ENCODE data around the gene DDRGK1. TPM values are rescaled to one million over a fixed set of nuclear protein-coding genes. Genes with fewer than 3 reads are reported as not detected.
"Not testable (repeated sequence)": the region's sequence is repeated elsewhere in the genome, so short reads cannot be mapped to it uniquely, and the experiment has no call there.

DDRGK1 gene
- total RNA-seq, 2 donors from 2014 or later = 78.5 to 87.1 TPM

- H3K36me3 Mint-ChIP-seq = peaks cover 9% of the 10 kb centered on the region
- DNase-seq (ENCODE audit: low spot score) (no peak), ATAC-seq (no peak)
- H3K27me3 Mint-ChIP-seq = no peaks in the 10 kb centered on the region
- peaks cover 6 to 13% of the 10 kb centered on the region in 2 donors for H3K4me1 Mint-ChIP-seq (ENCODE audit: low read depth in 2 of 2)
- H3K9me3 Mint-ChIP-seq = no peaks in the 10 kb centered on the region
- no peak overlapping the region for H3K4me3 Mint-ChIP-seq
- H3K27ac Mint-ChIP-seq = no peak overlapping the region
Observed at GRCh38 chr20:3193806-3194616, 10.5 kb downstream of the DDRGK1 start.

DNA sequence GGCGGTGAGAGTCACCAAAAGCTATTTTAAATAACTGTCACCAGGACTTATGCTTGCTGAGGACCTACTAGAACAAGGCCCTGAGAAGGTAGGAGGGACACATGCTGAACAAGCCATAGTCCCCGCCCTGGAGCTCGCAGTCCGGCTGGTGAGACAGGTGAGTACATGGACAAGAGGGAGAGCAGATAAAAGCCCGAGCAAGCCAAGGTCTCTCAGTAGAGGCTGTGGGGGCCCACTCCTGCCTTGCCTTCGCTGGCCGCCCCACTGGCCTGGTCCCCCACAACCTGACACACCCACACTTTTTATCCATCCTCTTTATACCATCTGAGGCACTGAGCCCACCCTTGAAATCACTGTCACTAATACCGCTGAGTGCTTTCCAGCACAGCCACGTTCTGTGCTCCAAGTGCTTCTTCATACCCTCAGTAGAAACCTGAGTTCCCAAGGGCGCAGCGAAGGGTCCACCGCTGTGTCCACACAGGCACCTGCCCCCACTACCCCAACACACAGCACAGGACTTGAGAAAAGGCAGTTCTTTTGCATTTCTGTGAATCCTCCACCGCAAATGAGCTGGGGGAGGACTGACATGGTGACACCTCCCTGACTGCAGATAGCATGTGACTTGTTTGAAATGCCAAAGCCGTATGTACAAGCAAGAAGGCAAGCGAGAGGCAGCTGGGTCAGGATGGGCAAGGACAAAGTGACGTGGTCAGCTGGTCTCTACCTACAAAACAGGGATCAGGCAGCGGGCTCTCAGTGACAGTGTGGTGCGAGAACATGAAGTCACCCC lies 12.1 kb downstream of the DDRGK1 start:
- H3K4me3 Mint-ChIP-seq = no peak overlapping the region
- peak in 1 of 2 donors; percentile 45 for ATAC-seq
- no peak for DNase-seq (ENCODE audit: low spot score)
- H3K4me1 Mint-ChIP-seq (ENCODE audit: low read depth in 2 of 2) = peaks cover 6 to 13% of the 10 kb centered on the region in 2 donors
- no peaks in the 10 kb centered on the region for H3K27me3 Mint-ChIP-seq
- H3K36me3 Mint-ChIP-seq = peaks cover 9% of the 10 kb centered on the region
- no peaks in the 10 kb centered on the region for H3K9me3 Mint-ChIP-seq
- H3K27ac Mint-ChIP-seq = no peak overlapping the region

- no peak overlapping the region for H3K4me3 Mint-ChIP-seq
- H3K4me1 Mint-ChIP-seq (ENCODE audit: low read depth in 2 of 2) = peaks cover under 1 to 8% of the 10 kb centered on the region in 2 donors
Observed at GRCh38 chr20:3190681-3191111, 13.8 kb downstream of the DDRGK1 start.

GRCh38 chr20:3189561-3190131 lies 14.8 kb downstream of the DDRGK1 start:
- no peak overlapping the region for H3K27ac Mint-ChIP-seq
- H3K36me3 Mint-ChIP-seq = no peaks in the 10 kb centered on the region

More at GRCh38 chr20:3190681-3191111, 13.8 kb downstream of the DDRGK1 start:
- Mint-ChIP-seq H3K27ac (no peak overlapping the region), H3K27me3 (no peaks in the 10 kb centered on the region), H3K9me3 (no peaks in the 10 kb centered on the region), H3K36me3 (peaks cover 4% of the 10 kb centered on the region)
- DNase-seq (ENCODE audit: low spot score) (no peak), ATAC-seq (no peak)

DNA sequence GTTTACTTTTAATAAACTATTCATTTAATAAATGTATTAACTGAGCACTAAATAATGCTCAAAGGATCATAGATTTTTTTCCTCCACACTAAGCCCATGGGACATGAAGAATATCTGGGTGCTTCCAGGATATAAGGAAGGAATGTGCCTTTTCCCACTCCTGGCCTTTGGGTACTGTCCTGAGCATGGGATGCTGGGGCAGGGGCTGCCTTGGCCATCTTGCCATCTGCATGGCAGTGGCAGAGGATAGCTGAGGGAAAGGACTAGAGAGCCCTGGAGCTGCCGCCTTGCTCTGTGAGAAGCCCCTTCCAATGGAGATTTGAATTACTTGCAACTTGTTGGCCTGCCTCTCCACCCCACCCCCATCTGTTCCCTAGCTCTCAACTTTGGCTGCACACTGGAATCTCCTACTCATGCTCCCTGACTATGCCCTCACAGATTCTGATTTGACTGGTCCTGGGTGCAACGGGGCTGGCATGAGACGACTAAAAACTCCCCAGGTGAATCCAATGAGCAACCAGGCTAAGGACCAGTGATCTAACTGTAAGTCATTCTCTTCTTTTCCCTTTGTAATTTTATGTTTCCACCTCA lies 15.6 kb downstream of the DDRGK1 start:
- no peak for DNase-seq (ENCODE audit: low spot score)
- no peaks in the 10 kb centered on the region for H3K27me3 Mint-ChIP-seq
- no peaks in the 10 kb centered on the region for H3K9me3 Mint-ChIP-seq
- no peak overlapping the region for H3K4me3 Mint-ChIP-seq
- no peak overlapping the region for H3K27ac Mint-ChIP-seq
- ATAC-seq = no peak
- H3K4me1 Mint-ChIP-seq (ENCODE audit: low read depth in 2 of 2) = peaks cover 0 to 5% of the 10 kb centered on the region in 2 donors
- no peaks in the 10 kb centered on the region for H3K36me3 Mint-ChIP-seq

More at GRCh38 chr20:3189561-3190131, 14.8 kb downstream of the DDRGK1 start:
- H3K27me3 Mint-ChIP-seq = no peaks in the 10 kb centered on the region
- peaks cover 0 to 5% of the 10 kb centered on the region in 2 donors for H3K4me1 Mint-ChIP-seq (ENCODE audit: low read depth in 2 of 2)
- H3K4me3 Mint-ChIP-seq = no peak overlapping the region
- DNase-seq (ENCODE audit: low spot score) (no peak), ATAC-seq (no peak)
- no peaks in the 10 kb centered on the region for H3K9me3 Mint-ChIP-seq

- not testable (repeated sequence) for H3K4me3 Mint-ChIP-seq; ATAC-seq; H3K27ac Mint-ChIP-seq; DNase-seq (ENCODE audit: low spot score); H3K4me1 Mint-ChIP-seq (ENCODE audit: low read depth in 2 of 2); H3K27me3 Mint-ChIP-seq; H3K36me3 Mint-ChIP-seq; H3K9me3 Mint-ChIP-seq
Observed at GRCh38 chr20:3187861-3188260, 16.6 kb downstream of the DDRGK1 start.

- Mint-ChIP-seq H3K36me3 (no peaks in the 10 kb centered on the region), H3K27ac (no peak overlapping the region), H3K4me3 (no peak overlapping the region), H3K27me3 (no peaks in the 10 kb centered on the region), H3K9me3 (no peaks in the 10 kb centered on the region), H3K4me1 (ENCODE audit: low read depth in 2 of 2) (no peaks in the 10 kb centered on the region)
- DNase-seq (ENCODE audit: low spot score) (no peak), ATAC-seq (no peak)
Observed at GRCh38 chr20:3183896-3184612, 20.4 kb downstream of the DDRGK1 start.

GRCh38 chr20:3182429-3182828 lies 22.1 kb downstream of the DDRGK1 start:
- ATAC-seq; H3K4me3 Mint-ChIP-seq; H3K9me3 Mint-ChIP-seq; H3K36me3 Mint-ChIP-seq; DNase-seq (ENCODE audit: low spot score); H3K27ac Mint-ChIP-seq; H3K27me3 Mint-ChIP-seq; H3K4me1 Mint-ChIP-seq (ENCODE audit: low read depth in 2 of 2): not testable (repeated sequence)

DNA sequence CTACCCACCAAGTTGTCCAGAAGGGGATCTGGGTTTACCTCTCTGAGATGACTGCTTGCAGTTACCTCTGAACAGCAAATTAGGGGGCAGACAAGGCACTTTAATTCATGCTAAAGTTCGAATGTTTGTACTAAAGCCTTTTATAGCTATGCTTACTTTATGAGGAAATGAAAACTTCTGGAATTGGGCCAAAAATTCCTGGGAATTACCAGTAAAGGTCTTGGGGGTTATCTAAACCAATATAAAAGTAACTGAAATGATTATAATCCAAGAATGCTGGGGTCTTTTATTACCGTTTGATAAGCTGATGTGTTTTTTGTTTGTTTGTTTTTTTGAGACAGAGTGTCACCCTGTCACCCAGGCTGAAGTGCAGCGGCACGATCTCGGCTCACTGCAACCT lies 23.2 kb downstream of the DDRGK1 start:
- H3K4me3 Mint-ChIP-seq = no peak overlapping the region
- H3K27me3 Mint-ChIP-seq = no peaks in the 10 kb centered on the region
- no peak for DNase-seq (ENCODE audit: low spot score)
- H3K27ac Mint-ChIP-seq = no peak overlapping the region
- no peaks in the 10 kb centered on the region for H3K4me1 Mint-ChIP-seq (ENCODE audit: low read depth in 2 of 2)
- no peaks in the 10 kb centered on the region for H3K9me3 Mint-ChIP-seq
- H3K36me3 Mint-ChIP-seq = no peaks in the 10 kb centered on the region
- ATAC-seq = no peak

DNA sequence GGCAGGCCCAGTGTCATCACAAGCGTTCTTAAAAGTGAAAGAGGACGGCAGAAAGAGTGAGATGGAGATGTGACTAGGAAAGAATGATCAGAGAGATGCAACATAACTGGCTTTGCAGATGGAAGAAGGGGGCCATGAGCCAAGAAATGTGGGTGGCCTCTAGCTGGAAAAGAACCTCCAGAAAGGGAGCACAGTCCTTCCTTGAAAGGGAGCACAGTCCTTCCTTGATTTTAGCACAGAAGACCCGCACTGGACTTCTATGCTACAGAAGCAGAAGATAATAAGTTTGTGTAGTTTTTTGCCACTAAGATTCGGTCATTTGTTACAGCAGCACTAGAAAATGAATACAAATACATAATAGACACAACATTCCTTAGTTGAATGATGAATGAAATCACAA lies 24.2 kb downstream of the DDRGK1 start:
- DNase-seq (ENCODE audit: low spot score) (no peak), ATAC-seq (no peak)
- Mint-ChIP-seq H3K36me3 (no peaks in the 10 kb centered on the region), H3K4me1 (ENCODE audit: low read depth in 2 of 2) (no peaks in the 10 kb centered on the region), H3K27me3 (peaks cover 3 to 5% of the 10 kb centered on the region in 2 donors), H3K9me3 (no peaks in the 10 kb centered on the region), H3K27ac (no peak overlapping the region), H3K4me3 (no peak overlapping the region)

DNA sequence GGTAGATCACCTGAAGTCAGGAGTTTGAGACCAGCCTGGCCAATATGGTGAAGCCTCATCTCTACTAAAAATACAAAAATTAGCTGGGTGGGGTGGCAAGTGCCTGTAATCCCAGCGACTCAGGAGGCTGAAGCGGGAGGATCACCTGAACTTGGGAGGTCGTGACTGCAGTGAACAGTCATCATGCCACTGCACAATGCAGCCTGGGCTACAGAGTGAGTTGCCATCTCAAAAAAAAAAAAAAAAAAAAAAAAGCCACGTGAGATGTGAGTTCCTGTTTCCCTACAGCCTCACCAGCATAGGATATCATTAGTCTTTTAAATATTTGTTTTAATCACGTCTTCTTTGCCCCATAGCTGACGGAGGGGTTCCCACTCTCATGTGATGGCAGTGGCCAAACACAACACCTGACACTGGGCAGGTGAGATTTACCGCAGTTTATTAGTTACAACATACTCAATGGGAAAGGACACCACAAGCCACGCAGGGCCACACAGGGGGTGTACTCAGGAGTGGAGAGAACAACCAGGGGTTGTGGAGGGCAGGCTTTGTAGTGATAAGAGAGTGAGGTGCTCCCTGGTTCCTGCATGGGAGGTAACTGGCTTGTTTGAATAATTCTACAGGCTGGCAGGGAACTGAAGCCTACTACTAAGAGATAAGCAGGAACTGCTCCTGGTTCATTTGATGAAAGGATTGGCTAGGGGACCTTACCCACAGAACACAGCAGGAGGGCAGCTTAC lies 26.6 kb downstream of the DDRGK1 start:
- peaks cover 7 to 13% of the 10 kb centered on the region in 2 donors for H3K4me1 Mint-ChIP-seq (ENCODE audit: low read depth in 2 of 2)
- no peak for DNase-seq (ENCODE audit: low spot score)
- no peak overlapping the region for H3K4me3 Mint-ChIP-seq
- no peaks in the 10 kb centered on the region for H3K9me3 Mint-ChIP-seq
- no peak overlapping the region for H3K27ac Mint-ChIP-seq
- H3K36me3 Mint-ChIP-seq = no peaks in the 10 kb centered on the region
- H3K27me3 Mint-ChIP-seq = peaks cover 11 to 17% of the 10 kb centered on the region in 2 donors
- no peak for ATAC-seq

DNA sequence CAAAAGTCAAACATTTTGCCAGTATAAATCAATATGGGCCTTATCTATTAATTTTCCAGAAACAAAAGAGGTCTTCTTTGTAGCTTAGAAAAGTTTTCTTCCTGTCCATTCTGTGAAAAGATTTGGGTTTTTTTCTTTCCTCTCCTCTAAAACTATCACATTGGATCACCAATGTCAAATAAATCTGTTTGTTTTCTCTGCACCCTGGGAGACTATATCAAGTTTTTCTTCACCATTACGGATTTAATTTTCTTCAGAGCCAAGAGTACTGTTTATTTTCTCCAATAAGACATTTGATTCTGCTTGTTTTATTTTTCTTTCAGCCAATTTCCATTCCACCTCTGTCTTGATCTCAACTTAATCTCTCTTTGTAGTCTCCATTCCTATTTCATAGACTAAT lies 29.2 kb downstream of the DDRGK1 start:
- DNase-seq (ENCODE audit: low spot score) = no peak
- Mint-ChIP-seq H3K27me3 (peaks cover 23 to 25% of the 10 kb centered on the region in 2 donors), H3K4me1 (ENCODE audit: low read depth in 2 of 2) (peaks cover 7 to 16% of the 10 kb centered on the region in 2 donors), H3K27ac (no peak overlapping the region), H3K4me3 (peak overlapping the region; percentile 79), H3K36me3 (no peaks in the 10 kb centered on the region), H3K9me3 (no peaks in the 10 kb centered on the region)
- no peak for ATAC-seq

Measured in natural killer cell treated with Interleukin-12 subunit alpha and Interleukin-12 subunit beta and Interleukin-15 and Interleukin-18, amount 100 ng/mL, for 72 hours (primary cell).